Activated B cell treated with CpG ODN at 0.5 μM for 24 hours (primary cell): Measurements from ENCODE around the gene SCN2B. TPM values are rescaled to one million over a fixed set of nuclear protein-coding genes. Genes with fewer than 3 reads are reported as not detected.

Experiments used
- ATAC-seq: fragments of 200-7000 bp; cut with Tn5 transposase; one replicate; pipeline ENCODE4 v1.10.0; 2021; ENCODE audit warnings: low read depth, mild to moderate bottlenecking, moderate library complexity
- CTCF ChIA-PET: fragments of 350-600 bp; sonication (Branson Sonifier 250); formaldehyde crosslinking; loops from one replicate; lab custom pipeline; 2021; ENCODE audit warnings: antibody characterized with exemption; lab: Charles Lee
- POLR2A ChIA-PET: fragments of 350-600 bp; sonication (Branson Sonifier 250); formaldehyde crosslinking; loops from one replicate; lab custom pipeline; 2021; ENCODE audit warnings: antibody characterized with exemption; lab: Charles Lee
- DNase-seq: peaks from one replicate; pipeline ENCODE4 v3.0.0; 2022
- H3K27ac Mint-ChIP-seq: one replicate; pipeline ENCODE4 v1.8.0; 2020; ENCODE audit warnings: mixed read lengths
- H3K27me3 Mint-ChIP-seq: one replicate; pipeline ENCODE4 v1.8.0; 2021; ENCODE audit warnings: mixed read lengths
- H3K36me3 Mint-ChIP-seq: one replicate; pipeline ENCODE4 v1.8.0; 2021; ENCODE audit warnings: low read depth, mixed read lengths
- H3K4me1 Mint-ChIP-seq: one replicate; pipeline ENCODE4 v1.8.0; 2021; ENCODE audit warnings: mixed read lengths
- H3K4me3 Mint-ChIP-seq: one replicate; pipeline ENCODE4 v1.8.0; 2020; ENCODE audit warnings: mild to moderate bottlenecking, mixed read lengths
- H3K9me3 Mint-ChIP-seq: one replicate; pipeline ENCODE4 v1.8.0; 2020; ENCODE audit warnings: mixed read lengths
- intact Hi-C: fragments of 100-400 bp; cut with micrococcal nuclease; formaldehyde crosslinking; loops from one replicate; pipeline ENCODE4 v1.15.1; 2024
- total RNA-seq: library from RNA; stranded (reverse); gene quantifications from 2 replicates; pipeline ENCODE4 v1.2.3, GENCODE V29; 2022
- TF ChIP-seq, protein P1 (sequence below): fragments of 200-600 bp; IDR thresholded peaks from one replicate; pipeline ENCODE4 v1.8.0; 2022; ENCODE audit warnings: antibody characterized with exemption, mild to moderate bottlenecking

Gene SCN2B
- total RNA-seq, 1 donor from 2014 or later, result not detected

DNA sequence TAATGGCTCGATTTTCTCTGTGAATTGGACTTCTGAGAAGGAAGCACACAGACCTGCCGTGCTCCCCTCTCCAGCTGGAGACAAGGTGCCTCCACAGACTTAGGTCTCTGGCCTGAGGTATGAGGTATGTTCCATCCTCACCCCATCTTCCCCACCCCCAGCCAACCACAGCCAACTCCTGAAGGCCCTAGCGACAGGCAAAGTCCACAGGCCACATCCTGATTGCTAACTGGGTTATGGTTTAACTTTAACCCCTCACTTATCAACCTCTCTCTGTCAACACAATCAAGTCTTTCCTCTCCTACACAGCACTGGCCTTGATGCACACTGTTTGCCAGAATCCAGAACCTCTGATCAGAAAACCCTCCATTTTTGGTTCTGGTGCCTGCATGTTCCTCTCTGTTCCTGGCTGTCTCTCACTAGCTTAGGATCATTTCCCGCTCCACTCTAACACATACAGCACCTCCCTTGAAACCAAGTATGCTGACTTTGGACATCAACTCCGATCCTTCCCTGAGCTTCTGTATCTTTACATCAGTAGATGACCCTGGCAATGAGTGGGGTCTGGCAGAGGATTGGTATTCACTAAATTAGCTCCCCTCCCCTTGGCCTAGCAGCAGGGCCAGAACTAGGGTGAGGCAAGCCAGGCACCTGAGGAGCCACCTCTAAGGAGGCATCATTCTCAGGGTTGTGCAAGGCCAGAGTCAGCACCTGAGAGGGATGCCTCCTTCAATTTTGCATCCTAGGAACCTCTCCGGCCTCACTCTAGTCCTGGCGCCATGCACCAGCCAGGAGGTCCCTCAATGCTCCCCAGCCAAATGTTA lies 26.4 kb upstream of the SCN2B start:
- H3K9me3 Mint-ChIP-seq, result no peaks in the 10 kb centered on the region
- TF ChIP-seq, protein P1, sequence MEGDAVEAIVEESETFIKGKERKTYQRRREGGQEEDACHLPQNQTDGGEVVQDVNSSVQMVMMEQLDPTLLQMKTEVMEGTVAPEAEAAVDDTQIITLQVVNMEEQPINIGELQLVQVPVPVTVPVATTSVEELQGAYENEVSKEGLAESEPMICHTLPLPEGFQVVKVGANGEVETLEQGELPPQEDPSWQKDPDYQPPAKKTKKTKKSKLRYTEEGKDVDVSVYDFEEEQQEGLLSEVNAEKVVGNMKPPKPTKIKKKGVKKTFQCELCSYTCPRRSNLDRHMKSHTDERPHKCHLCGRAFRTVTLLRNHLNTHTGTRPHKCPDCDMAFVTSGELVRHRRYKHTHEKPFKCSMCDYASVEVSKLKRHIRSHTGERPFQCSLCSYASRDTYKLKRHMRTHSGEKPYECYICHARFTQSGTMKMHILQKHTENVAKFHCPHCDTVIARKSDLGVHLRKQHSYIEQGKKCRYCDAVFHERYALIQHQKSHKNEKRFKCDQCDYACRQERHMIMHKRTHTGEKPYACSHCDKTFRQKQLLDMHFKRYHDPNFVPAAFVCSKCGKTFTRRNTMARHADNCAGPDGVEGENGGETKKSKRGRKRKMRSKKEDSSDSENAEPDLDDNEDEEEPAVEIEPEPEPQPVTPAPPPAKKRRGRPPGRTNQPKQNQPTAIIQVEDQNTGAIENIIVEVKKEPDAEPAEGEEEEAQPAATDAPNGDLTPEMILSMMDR, result no peak
- no peak overlapping the region for H3K4me3 Mint-ChIP-seq
- intact Hi-C loops, result no loop called here
- H3K4me1 Mint-ChIP-seq, result peaks cover 12% of the 10 kb centered on the region
- CTCF ChIA-PET, result interaction anchor here (1.1 to 1.9 kb wide), 2 partner anchors 49 to 93 kb away, joined by 4 to 5 read pairs; partner anchors contain the start of gene MPZL3
- H3K36me3 Mint-ChIP-seq, result no peaks in the 10 kb centered on the region
- POLR2A ChIA-PET, result no interaction called here
- DNase-seq, result no peak
- ATAC-seq, result no peak
- H3K27ac Mint-ChIP-seq, result no peak overlapping the region
- peaks cover 5% of the 10 kb centered on the region for H3K27me3 Mint-ChIP-seq

GRCh38 chr11:118201966-118202365 lies 25.5 kb upstream of the SCN2B start:
- POLR2A ChIA-PET, result no interaction called here
- no peak overlapping the region for H3K27ac Mint-ChIP-seq
- TF ChIP-seq, protein P1, result no peak
- no peak overlapping the region for H3K4me3 Mint-ChIP-seq
- peaks cover 4% of the 10 kb centered on the region for H3K27me3 Mint-ChIP-seq
- ATAC-seq (no peak), DNase-seq (no peak)
- CTCF ChIA-PET, result interaction anchor here (1.1 to 1.9 kb wide), 2 partner anchors 50 to 94 kb away, joined by 4 to 5 read pairs; partner anchors contain the start of gene MPZL3
- no peaks in the 10 kb centered on the region for H3K36me3 Mint-ChIP-seq
- H3K4me1 Mint-ChIP-seq, result peaks cover 12% of the 10 kb centered on the region
- H3K9me3 Mint-ChIP-seq, result no peaks in the 10 kb centered on the region
- intact Hi-C loops, result no loop called here

GRCh38 chr11:118200901-118201680 lies 24.7 kb upstream of the SCN2B start:
- intact Hi-C loops, result no loop called here
- H3K4me1 Mint-ChIP-seq, result peaks cover 4% of the 10 kb centered on the region
- no peaks in the 10 kb centered on the region for H3K36me3 Mint-ChIP-seq
- H3K4me3 Mint-ChIP-seq, result no peak overlapping the region
- TF ChIP-seq, protein P1, result no peak
- DNase-seq, result no peak
- ATAC-seq, result no peak
- POLR2A ChIA-PET, result no interaction called here
- H3K27me3 Mint-ChIP-seq, result peaks cover 6% of the 10 kb centered on the region
- H3K27ac Mint-ChIP-seq, result no peak overlapping the region
- no peaks in the 10 kb centered on the region for H3K9me3 Mint-ChIP-seq
- CTCF ChIA-PET, result interaction anchor here (1.1 to 3.3 kb wide), 3 partner anchors 51 to 154 kb away, joined by 4 to 39 read pairs (median 5); partner anchors contain the start of gene MPZL3

GRCh38 chr11:118200497-118200896 lies 24.1 kb upstream of the SCN2B start:
- H3K27me3 Mint-ChIP-seq, result peaks cover 3% of the 10 kb centered on the region
- H3K4me3 Mint-ChIP-seq, result no peak overlapping the region
- no peak for DNase-seq
- POLR2A ChIA-PET, result no interaction called here
- ATAC-seq, result no peak
- no peak overlapping the region for H3K27ac Mint-ChIP-seq
- CTCF ChIA-PET, result interaction anchor here (2.8 to 3.3 kb wide), 2 partner anchors 90 to 155 kb away, joined by 39 to 54 read pairs; no protein-coding TSS in a partner anchor
- intact Hi-C loops, result no loop called here
- no peaks in the 10 kb centered on the region for H3K36me3 Mint-ChIP-seq
- TF ChIP-seq, protein P1, result no peak
- peaks cover 2% of the 10 kb centered on the region for H3K4me1 Mint-ChIP-seq
- no peaks in the 10 kb centered on the region for H3K9me3 Mint-ChIP-seq
